HG03342 (cell line): Measurements from ENCODE around the gene TSHZ2.
A peak's percentile ranks its signal among the peaks of the same experiment; 100 is the strongest.

Source experiments
- ATAC-seq: cut with Tn5 transposase; IDR thresholded peaks from one replicate; pipeline ENCODE4 v1.9.1; 2021; ENCODE audit warnings: mild to moderate bottlenecking, moderate library complexity; ENCODE audit not compliant: unreplicated experiment

TSHZ2 gene

GRCh38 chr20:53187392-53188068 is 215.4 kb downstream of the TSHZ2 start:
- ATAC-seq = no peak

- ATAC-seq = no peak
These were observed 218.1 kb downstream of the TSHZ2 start for GRCh38 chr20:53190225-53190624.

DNA sequence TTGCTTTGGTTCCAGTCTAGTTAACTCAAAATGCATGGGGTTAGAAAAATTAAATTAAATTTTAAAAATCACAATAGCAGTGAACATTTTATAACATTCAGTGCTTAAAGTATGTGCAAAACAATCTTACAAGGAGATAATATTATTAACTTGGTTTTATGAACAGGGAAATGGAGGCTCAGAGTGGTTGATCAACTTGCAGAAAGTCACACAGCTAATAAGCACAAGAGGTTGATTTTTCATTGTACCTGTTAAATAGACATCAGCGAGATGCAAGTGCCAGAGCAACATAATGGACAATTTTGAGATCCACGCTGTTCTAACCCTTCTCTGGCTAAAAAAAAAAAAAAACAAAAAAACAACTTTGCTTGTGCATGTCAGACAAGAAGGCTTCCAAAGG is 219.8 kb downstream of the TSHZ2 start:
- no peak for ATAC-seq

- no peak for ATAC-seq
These were observed 222.4 kb downstream of the TSHZ2 start for GRCh38 chr20:53194306-53195290.

- no peak for ATAC-seq
These were observed 223.9 kb downstream of the TSHZ2 start for GRCh38 chr20:53195876-53196610.

DNA sequence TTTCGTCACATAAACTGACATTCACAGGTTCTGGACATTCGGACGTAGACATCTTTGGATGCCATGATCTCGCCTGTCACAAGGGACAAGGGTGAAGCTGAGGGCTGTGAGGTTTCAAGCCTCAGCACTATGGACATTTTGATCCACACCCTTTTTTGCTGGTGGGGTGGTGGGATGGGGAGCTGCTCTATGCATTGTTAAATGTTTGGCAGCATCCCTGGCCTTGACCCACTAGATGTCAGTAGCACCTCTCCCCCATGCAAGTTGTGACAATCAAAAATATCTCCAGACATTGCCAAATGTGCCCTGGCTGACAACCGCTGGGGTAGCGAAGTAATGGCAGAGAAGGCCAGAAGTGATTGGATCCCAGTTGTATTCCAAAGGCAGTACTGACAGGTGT is 229.4 kb downstream of the TSHZ2 start:
- no peak for ATAC-seq

DNA sequence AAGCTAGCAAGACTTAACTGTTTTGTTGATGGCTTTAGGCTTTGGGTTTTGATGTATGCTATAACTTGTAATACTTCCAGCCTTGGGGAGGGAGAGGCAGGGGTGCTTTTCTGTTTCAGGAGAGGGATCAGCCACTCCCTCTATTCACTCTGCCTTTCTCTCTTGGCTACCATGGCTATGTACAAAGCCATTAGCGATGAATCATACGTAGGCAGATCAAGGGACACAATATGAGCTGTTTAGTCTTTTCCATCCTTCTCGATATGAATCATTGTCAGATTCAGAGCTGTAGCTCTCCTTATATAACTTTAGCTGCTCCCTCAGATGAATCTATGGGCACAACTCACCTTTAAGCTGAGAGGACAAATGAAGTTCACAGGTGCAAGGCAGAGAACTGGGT is 230.6 kb downstream of the TSHZ2 start:
- ATAC-seq = no peak

DNA sequence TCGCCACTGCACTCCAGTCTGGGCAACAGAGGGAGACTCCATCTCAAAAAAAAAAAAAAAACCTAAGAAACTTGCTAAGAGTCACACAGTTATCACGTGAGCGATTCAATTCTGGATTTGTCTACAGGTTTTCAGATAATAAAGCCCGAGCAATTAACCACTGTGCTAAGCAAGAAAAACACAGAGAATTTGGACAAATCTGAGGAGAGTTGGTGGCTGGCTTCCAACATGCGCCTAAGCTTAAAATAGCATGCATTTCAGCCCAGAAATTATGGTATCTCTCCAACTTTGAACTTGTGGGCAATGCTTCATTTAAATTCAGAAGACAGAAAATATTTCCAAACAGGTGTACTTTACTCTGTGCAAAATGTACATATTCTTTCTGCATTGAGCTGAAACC is 232.9 kb downstream of the TSHZ2 start:
- ATAC-seq = no peak

DNA sequence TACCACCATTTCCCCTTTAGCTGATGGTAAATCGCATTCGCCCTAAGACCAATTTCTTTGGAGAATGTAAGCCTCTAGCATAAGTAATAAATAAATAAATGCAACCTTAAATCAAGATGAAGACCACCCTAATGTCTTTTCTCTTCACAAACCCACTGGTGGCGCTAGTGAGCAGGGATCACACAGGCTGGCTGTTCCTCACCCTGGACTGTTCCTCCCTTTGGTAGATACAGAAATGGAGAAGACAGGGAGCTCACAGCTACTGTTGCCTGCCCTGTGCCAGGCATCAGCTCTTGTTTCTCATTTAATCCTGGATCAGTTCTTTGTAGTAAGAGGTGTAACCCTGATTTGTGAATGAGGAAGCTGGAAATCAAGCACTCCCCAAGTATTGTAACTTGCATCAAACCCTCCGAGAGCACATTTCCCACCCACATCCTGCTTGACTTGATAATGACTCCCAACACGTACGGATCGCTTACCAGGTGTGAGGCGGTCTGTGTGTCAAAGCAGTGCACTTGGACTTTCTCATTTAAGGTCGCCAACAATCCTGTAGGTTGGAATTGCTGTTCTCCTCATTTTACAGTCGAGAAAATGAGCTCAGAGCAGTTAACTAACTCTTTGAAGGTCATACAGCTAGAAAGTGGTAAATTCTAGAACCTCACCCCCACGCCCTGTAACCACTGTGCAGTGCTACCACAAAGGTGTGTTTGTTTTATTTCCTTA is 236.1 kb downstream of the TSHZ2 start:
- ATAC-seq = no peak

DNA sequence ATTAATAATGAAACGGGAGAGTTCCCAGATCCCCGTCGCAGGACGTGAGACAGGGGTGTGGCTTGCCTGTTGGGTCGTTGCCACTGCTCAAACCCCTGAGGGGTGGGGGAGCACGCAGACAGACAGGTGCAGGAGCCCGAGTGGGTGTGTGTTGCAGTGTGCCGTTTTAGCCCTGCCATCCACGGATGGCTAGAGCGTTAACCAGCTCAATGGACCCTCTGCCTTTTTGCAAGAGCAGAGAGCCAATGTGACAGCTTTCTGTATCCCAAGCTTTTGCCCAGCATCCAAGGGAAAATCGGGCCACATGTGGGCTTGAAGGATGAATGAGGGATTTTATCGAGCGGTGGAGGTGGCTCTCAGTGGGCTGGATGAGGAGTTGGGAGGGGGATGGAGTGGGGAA is 237.9 kb downstream of the TSHZ2 start:
- ATAC-seq = no peak

GRCh38 chr20:53210931-53211330 is 238.8 kb downstream of the TSHZ2 start:
- no peak for ATAC-seq

DNA sequence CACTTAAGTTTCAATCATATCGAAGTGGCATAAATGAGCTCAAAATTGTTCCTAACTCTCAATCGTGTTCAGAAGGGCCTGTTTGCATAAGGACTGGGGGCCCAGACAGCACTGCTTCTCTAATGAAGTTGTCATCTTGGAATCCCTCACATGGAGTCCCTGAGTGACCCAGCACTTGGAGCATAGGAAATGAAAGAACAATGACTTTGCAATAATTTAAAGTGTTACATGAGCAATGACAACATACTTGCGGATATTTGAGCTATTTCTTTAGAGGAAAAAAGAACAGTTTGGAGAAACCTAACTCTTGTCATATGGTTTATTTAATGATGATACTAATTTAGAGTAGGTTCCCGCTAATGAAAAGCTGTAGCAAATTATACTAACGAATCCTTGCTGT is 239.9 kb downstream of the TSHZ2 start:
- ATAC-seq = no peak

DNA sequence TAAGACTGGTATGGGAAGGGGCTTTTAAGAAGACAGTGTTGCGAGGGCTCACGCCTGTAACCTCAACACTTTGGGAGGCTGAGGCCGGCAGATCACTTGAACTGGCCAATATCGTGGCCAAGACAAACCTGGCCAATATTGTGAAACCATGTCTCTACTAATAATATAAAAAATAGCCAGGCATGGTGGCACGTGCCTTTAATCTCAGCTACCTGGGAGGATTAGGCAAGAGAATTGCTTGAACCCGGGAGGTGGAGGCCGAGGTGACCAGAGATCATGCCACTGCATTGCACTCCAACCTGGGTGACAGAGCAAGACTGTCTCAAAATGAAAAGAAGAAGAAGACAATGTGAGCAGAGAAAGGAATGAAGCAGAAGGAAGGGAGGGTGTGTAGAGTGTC is 242.2 kb downstream of the TSHZ2 start:
- ATAC-seq = no peak

DNA sequence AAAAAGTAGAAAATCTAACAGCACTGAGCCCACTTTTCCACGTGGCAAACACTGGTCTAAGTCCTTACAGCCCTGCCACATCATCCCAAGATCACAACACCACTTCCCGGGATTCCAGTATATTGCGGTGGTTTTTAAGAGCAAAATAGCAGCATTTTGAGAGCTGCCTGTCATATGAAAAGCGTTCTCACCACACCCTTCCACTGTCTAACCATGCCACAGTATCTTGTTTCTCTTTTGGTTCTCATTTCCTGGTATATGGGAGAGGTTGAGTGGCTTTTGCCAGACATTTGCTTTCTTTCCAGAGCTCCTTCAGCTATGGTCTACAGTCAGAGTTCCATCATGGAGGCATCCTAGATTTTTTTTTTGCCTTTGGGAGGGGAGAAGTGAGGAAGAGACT is 243.0 kb downstream of the TSHZ2 start:
- ATAC-seq = no peak

DNA sequence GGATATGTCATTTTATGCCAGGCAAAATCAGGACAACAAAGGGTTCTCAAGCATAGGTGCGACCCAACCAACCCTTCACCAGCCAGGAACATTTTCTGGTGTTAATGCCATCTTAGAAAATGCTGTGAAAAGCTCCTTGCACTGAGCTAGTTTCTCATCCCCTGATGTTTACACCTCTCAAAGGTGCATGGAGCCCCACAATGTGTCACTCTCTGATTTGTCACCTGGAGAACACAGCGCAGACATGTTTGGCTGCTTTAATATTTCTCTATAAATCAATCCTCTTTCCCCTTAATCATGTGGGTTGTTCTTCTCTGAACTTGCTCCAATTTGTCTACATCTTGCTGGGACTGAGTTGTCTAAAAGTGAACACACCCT is 244.3 kb downstream of the TSHZ2 start:
- no peak for ATAC-seq

DNA sequence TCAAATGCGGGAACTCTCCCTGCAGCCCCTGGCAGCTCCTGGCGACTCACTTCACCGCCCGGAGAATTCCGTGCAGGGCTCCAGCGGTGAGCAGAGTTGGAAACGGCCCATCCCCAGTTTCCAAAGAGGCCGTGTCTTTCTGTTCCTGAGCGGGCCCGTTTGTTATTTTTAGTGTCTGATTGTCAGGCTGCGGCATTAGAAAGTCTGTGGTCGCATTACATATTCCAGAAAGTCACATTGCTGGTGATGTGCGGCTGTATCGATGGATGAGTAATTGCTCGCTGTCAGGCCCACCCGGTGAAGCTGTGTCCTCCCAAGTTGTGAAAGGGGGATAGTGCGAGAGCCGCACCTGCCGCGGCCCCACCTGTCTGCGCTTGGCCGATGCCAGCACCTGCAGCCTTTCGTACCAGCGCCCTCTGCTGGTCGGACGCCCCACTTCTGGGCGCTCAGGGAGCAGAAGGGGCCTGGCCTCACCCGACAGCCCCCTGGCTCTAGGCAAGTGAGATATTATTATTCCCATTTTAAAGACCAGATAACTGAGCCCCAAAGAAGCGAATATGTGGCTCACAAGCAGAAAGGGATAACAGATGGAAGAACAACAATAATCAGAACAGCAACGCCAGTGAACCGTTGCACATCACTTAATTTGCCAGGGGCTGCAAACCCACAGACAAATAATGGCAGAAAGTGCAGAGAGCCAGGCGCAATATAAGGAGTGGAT is 244.9 kb downstream of the TSHZ2 start:
- ATAC-seq = peak; percentile 83

GRCh38 chr20:53220482-53221307 is 248.5 kb downstream of the TSHZ2 start:
- ATAC-seq = no peak

GRCh38 chr20:53221731-53222130 is 249.6 kb downstream of the TSHZ2 start:
- ATAC-seq = no peak

DNA sequence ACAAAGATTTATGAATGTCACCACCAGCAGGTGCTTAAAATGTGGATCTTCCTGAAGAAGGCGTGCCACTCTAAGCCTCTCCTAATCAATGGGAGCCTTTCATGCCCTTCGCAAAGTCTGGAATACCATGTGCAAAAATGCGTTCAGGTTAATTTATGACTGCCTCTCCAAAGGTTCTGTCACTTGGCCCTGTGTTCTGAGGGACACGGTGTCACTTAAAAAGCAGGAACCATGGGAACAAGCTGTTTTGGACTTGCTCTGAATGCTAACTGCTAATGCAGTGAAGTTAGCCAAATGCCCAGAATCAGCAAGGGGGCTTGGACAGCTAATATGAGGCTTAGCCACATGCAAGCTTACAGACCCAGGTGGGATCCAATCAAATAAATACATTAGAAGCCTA is 250.3 kb downstream of the TSHZ2 start:
- no peak for ATAC-seq
